A673 (cell line): ENCODE measurements around the gene SPSB3. TPM values are rescaled to one million over a fixed set of nuclear protein-coding genes. Genes with fewer than 3 reads are reported as not detected.

Source experiments
- Bru-seq: library from RNA; stranded (reverse); fragments of 400-500 nt; gene quantifications from one replicate; lab custom pipeline; 2021; lab: Mats Ljungman, UMichigan
- BruChase-seq, 2 experiments: library from RNA; stranded (reverse); fragments of 400-500 nt; gene quantifications; one replicate each; lab custom pipeline; 2021; lab: Mats Ljungman, UMichigan
- BruUV-seq: library from RNA; stranded (reverse); fragments of 400-500 nt; replicated peaks from 2 replicates; lab custom pipeline; 2021; lab: Mats Ljungman, UMichigan
- CTCF ChIA-PET: fragments of 300-600 bp; sonication (Branson Sonifier 250); formaldehyde crosslinking; loops from one replicate; lab custom pipeline; 2022; ENCODE audit warnings: antibody characterized with exemption; lab: Charles Lee
- POLR2A ChIA-PET: fragments of 300-600 bp; sonication (Branson Sonifier 250); formaldehyde crosslinking; loops from one replicate; lab custom pipeline; 2022; ENCODE audit warnings: antibody characterized with exemption; ENCODE audit not compliant: low non-redundant PET; lab: Charles Lee
- DNase-seq: peaks from one replicate; pipeline ENCODE4 v3.0.0-alpha.2; 2015; ENCODE audit warnings: low spot score
- H3K27ac ChIP-seq: fragments of 200-600 bp; sonication (generic); 2 replicates; pipeline ENCODE4 v1.5.1; 2016; ENCODE audit warnings: mixed run types, low read depth, mild to moderate bottlenecking, mixed read lengths, antibody characterized with exemption, low read length; ENCODE audit not compliant: poor library complexity, severe bottlenecking
- H3K27me3 ChIP-seq: fragments of 200-600 bp; sonication (generic); replicated peaks from 2 replicates; pipeline ENCODE4 v1.6.1; 2017; ENCODE audit warnings: mixed run types, low read depth, mild to moderate bottlenecking, mixed read lengths, antibody characterized with exemption, low read length; ENCODE audit not compliant: insufficient read depth, poor library complexity
- H3K36me3 ChIP-seq: fragments of 200-600 bp; sonication (generic); 2 replicates; pipeline ENCODE4 v1.6.1; 2016; ENCODE audit warnings: mixed run types, mild to moderate bottlenecking, mixed read lengths, antibody characterized with exemption, low read length; ENCODE audit not compliant: insufficient read depth, poor library complexity, severe bottlenecking
- H3K4me1 ChIP-seq: fragments of 200-600 bp; sonication (generic); 2 replicates; pipeline ENCODE4 v1.6.1; 2017; ENCODE audit warnings: mixed run types, mild to moderate bottlenecking, mixed read lengths, antibody characterized with exemption, low read length; ENCODE audit not compliant: insufficient read depth, poor library complexity, severe bottlenecking
- H3K4me3 ChIP-seq: fragments of 200-600 bp; sonication (generic); 2 replicates; pipeline ENCODE4 v1.5.1; 2016; ENCODE audit warnings: low read depth, mixed run types, mild to moderate bottlenecking, mixed read lengths, low read length; ENCODE audit not compliant: poor library complexity, severe bottlenecking
- H3K9me3 ChIP-seq: fragments of 200-600 bp; sonication (generic); 2 replicates; pipeline ENCODE4 v1.6.1; 2016; ENCODE audit warnings: mixed run types, low read depth, mild to moderate bottlenecking, mixed read lengths, antibody characterized with exemption, low read length; ENCODE audit not compliant: poor library complexity, severe bottlenecking
- CTCF ChIP-seq: fragments of 300-800, 200-600 bp; sonication (generic); conservative IDR thresholded peaks from 2 replicates; pipeline ENCODE4 v1.5.1; 2017; ENCODE audit warnings: low read depth, mild to moderate bottlenecking, antibody characterized with exemption, low read length, moderate library complexity, mixed read lengths
- EZH2 ChIP-seq: fragments of 200-600 bp; sonication (generic); IDR thresholded peaks from 2 replicates; pipeline ENCODE4 v1.6.1; 2017; ENCODE audit warnings: borderline replicate concordance, low read depth, mild to moderate bottlenecking, mixed read lengths, antibody characterized with exemption, low read length; ENCODE audit not compliant: poor library complexity, severe bottlenecking
- intact Hi-C: fragments of 100-400 bp; cut with micrococcal nuclease; formaldehyde crosslinking; loops from one replicate; pipeline ENCODE4 v1.10.0; 2022; ENCODE audit not compliant: unreplicated experiment
- long read RNA-seq: library from polyadenylated mRNA; stranded (forward); transcript quantifications from one replicate; pipeline ENCODE4 v2.0.0, GENCODE V29; 2022
- total RNA-seq: library from RNA; stranded (reverse); gene quantifications from 2 replicates; pipeline ENCODE4 v1.2.3, GENCODE V29; 2021

Gene SPSB3
- total RNA-seq (15.0 and 20.8 TPM in 2 replicates), Bru-seq, nascent RNA (percentile 43 among the genes with signal in this experiment), BruChase-seq, experiment 1, labeled RNA remaining after a 2-hour chase (percentile 45 among the genes with signal in this experiment), BruChase-seq, experiment 2, labeled RNA remaining after a 6-hour chase (percentile 50 among the genes with signal in this experiment)
- long read RNA-seq, transcript SPSB3-209 (6 exons, 1,628 nt), result minor isoform, 11 of 66 reads
- long read RNA-seq, transcript SPSB3-208 (7 exons, 1,784 nt), result major isoform, 36 of 66 reads
- long read RNA-seq, partial matches to known transcripts, result 3 of 66 reads
- long read RNA-seq, other reads (novel, unspliced or antisense), result 10 of 66 reads

- Histone ChIP-seq H3K4me1 (no peaks in the 10 kb centered on the region), H3K27ac (peak within 1 kb of the TSS; percentile 86), H3K9me3 (no peaks in the 10 kb centered on the region), H3K36me3 (peaks cover 5% of the 10 kb centered on the region), H3K27me3 (no peaks in the 10 kb centered on the region), H3K4me3 (peak within 1 kb of the TSS; percentile 90)
- TF ChIP-seq EZH2 (no peak), CTCF (no peak)
- CTCF ChIA-PET, result interaction anchor here (0.5 to 1.1 kb wide), 3 partner anchors 10 to 1165 kb away, joined by 3 to 4 read pairs (median 3); partner anchors contain the start of genes EME2, MRPS34 and TBC1D24
- BruUV-seq, result no TSS peak
- POLR2A ChIA-PET, result interaction anchor here (0.6 to 1.0 kb wide), 4 partner anchors 11 to 81 kb away, joined by 3 to 14 read pairs (median 10); no protein-coding TSS in a partner anchor
- intact Hi-C loops, result no loop called here
- DNase-seq, result peak; percentile 100
These were observed at the start of gene SPSB3, which contains the start of gene NUBP2 for GRCh38 chr16:1782408-1783264. TSS of gene SPSB3 (minus strand) at chr16:1782571. CDS start at chr16:1781483, 1,088 bp downstream. TSS of gene NUBP2 (plus strand) at chr16:1782960. CDS start at chr16:1783021, 61 bp downstream.

GRCh38 chr16:1831186-1832075 lies 49.1 kb upstream of the SPSB3 start:
- intact Hi-C loops, result no loop called here
- POLR2A ChIA-PET, result no interaction called here
- CTCF ChIA-PET, result no interaction called here
- Histone ChIP-seq H3K4me3 (no peak overlapping the region), H3K36me3 (no peaks in the 10 kb centered on the region), H3K4me1 (peaks cover 12% of the 10 kb centered on the region), H3K27ac (no peak overlapping the region), H3K27me3 (no peaks in the 10 kb centered on the region), H3K9me3 (no peaks in the 10 kb centered on the region)
- no peak for TF ChIP-seq EZH2
- TF ChIP-seq CTCF, result no peak
- DNase-seq, result no peak
- BruUV-seq, result no TSS peak
